Gastrocnemius medialis (tissue), 4 donors: Measurements from ENCODE around the gene RAI1. TPM values are rescaled to one million over a fixed set of nuclear protein-coding genes. Genes with fewer than 3 reads are reported as not detected.

Experiments used
- ATAC-seq, 2 donors: fragments of 150-250 bp; one replicate each; pipeline ENCODE4 v1.9.1; 2016
- DNase-seq, 2 donors: peaks; one replicate each; pipeline ENCODE4 v3.0.0-alpha.2; 2019
- H3K27ac ChIP-seq, 4 donors: fragments of 200-600 bp; sonication (generic); 1 replicate in 1 of 4; 2 replicates in 3 of 4; pipeline ENCODE4 v1.5.1; 2016 to 2018; ENCODE audit warnings: mild to moderate bottlenecking in 2 of 4, moderate library complexity in 1 of 4
- H3K27me3 ChIP-seq, 3 donors: fragments of 200-600 bp; sonication (generic) in 2 of 3; 1 replicate in 1 of 3; 2 replicates in 2 of 3; pipeline versions ENCODE4 v1.5.1 to v1.6.0; 2016 to 2019; ENCODE audit warnings: mild to moderate bottlenecking in 1 of 3, moderate library complexity in 1 of 3
- H3K36me3 ChIP-seq, 2 donors: fragments of 200-600 bp; sonication (generic) in 1 of 2; one replicate each; pipeline ENCODE4 v1.5.1; 2017 to 2018
- H3K4me1 ChIP-seq, 2 donors: fragments of 200-600 bp; sonication (generic) in 1 of 2; one replicate each; pipeline ENCODE4 v1.5.1; 2016 to 2017; ENCODE audit warnings: mild to moderate bottlenecking in 2 of 2
- H3K4me3 ChIP-seq, 4 donors: fragments of 200-600 bp; sonication (generic) in 3 of 4; 1 replicate in 1 of 4; 2 replicates in 3 of 4; pipeline ENCODE4 v1.5.1; 2016 to 2019; ENCODE audit warnings: mild to moderate bottlenecking in 2 of 4
- H3K9me3 ChIP-seq, 3 donors: fragments of 200-600 bp; sonication (generic) in 2 of 3; 1 replicate in 1 of 3; 2 replicates in 2 of 3; pipeline ENCODE4 v1.5.1; 2016 to 2019
- POLR2A ChIP-seq, 2 donors: fragments of 450-650 bp; IDR thresholded peaks; one replicate each; pipeline ENCODE4 v1.6.1; 2017; ENCODE audit warnings: antibody characterized with exemption in 2 of 2, mild to moderate bottlenecking in 2 of 2, moderate library complexity in 2 of 2
- in situ Hi-C, 4 donors: fragments of 200-750 bp; cut with MboI; loops; one replicate each; pipeline versions ENCODE4 v1.15.0 to v1.8.0; 2017; ENCODE audit warnings: low sequenced_read_pairs in 4 of 4
- intact Hi-C: fragments of 100-400 bp; cut with DNase I; formaldehyde crosslinking; loops from one replicate; pipeline ENCODE4 v1.15.1; 2023; ENCODE audit warnings: low total_unique reads
- total RNA-seq, 4 donors: library from RNA; depleted of rRNA; stranded (reverse); fragments of >200 nt; gene quantifications; one replicate each; pipeline versions ENCODE4 v1.1.0 to v1.2.3, GENCODE V29; 2016
- TF ChIP-seq, protein P1 (sequence below), 5 experiments: fragments of 450-650 bp in 3 of 5; fragments of 200-600 bp in 2 of 5; sonication (generic) in 2 of 5; IDR thresholded peaks in 4 of 5; conservative IDR thresholded peaks in 1 of 5; 1 replicate in 4 of 5; 2 replicates in 1 of 5; pipeline ENCODE4 v1.5.1; 2016 to 2019; ENCODE audit warnings: antibody characterized with exemption in 5 of 5, mild to moderate bottlenecking in 3 of 5, moderate library complexity in 3 of 5

RAI1 gene
- total RNA-seq, 4 donors from 2014 or later = 2.1 to 6.7 (median 4.3) TPM

DNA sequence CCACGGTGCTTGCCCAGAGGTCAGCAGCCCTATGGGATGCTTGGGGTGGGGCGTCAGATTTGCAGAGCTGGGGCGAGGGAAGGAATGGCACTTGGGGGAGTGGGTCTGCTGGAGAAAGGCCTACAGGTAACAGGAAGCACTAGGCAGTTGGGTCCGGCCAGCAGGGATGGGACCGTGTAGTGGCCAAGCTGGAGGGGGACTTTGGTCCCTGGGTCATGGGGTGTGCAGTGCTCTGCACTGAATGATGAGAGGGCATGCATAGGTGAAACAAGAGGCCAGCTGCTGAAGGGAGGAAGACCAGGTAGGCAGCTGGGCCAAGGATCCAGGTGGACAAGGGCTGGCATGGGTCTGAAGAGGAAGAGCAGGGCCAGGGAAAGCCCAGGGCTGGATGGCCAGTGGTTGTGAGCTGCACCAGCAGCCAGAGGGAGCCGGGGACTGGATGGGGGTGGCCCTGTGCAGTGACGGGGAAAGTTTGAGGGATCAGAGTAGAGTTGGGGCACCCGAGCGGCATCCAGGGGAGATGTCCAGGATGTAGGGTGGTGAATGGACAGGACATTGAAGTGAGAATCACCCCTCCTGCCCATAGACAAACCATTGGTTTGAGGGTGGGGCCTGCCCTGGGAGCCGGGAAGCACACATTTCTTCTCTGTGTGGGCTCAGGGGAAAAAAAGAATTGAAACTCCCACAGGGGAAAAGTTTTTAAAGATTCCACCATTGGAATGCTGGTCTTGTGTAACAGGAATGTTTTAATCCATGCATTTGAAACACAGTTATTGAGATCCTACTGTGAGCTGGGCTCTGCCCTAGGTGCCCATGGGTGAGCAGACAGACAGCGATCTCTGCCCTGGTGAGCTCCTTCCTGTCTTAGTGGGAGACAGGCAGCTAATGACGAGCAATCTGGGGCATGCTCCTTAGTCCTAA lies 25.1 kb downstream of the RAI1 start:
- Histone ChIP-seq H3K4me3 (no peak overlapping the region), H3K9me3 (no peaks in the 10 kb centered on the region), H3K4me1 (peaks cover 0 to 7% of the 10 kb centered on the region in 2 donors), H3K27ac (no peak overlapping the region), H3K27me3 (no peaks in the 10 kb centered on the region), H3K36me3 (no peaks in the 10 kb centered on the region)
- intact Hi-C loops = no loop called here
- TF ChIP-seq, protein P1, sequence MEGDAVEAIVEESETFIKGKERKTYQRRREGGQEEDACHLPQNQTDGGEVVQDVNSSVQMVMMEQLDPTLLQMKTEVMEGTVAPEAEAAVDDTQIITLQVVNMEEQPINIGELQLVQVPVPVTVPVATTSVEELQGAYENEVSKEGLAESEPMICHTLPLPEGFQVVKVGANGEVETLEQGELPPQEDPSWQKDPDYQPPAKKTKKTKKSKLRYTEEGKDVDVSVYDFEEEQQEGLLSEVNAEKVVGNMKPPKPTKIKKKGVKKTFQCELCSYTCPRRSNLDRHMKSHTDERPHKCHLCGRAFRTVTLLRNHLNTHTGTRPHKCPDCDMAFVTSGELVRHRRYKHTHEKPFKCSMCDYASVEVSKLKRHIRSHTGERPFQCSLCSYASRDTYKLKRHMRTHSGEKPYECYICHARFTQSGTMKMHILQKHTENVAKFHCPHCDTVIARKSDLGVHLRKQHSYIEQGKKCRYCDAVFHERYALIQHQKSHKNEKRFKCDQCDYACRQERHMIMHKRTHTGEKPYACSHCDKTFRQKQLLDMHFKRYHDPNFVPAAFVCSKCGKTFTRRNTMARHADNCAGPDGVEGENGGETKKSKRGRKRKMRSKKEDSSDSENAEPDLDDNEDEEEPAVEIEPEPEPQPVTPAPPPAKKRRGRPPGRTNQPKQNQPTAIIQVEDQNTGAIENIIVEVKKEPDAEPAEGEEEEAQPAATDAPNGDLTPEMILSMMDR (IDR thresholded peaks at IDR 0.05 in 4 of 5, conservative IDR thresholded peaks at IDR 0.05 in 1 of 5) = no peak
- no peak for DNase-seq
- ATAC-seq = no peak
- in situ Hi-C loops = loop anchor here in 1 of 4 donors (25.0 kb wide), 1 partner anchor 94 kb away; no protein-coding TSS in a partner anchor

DNA sequence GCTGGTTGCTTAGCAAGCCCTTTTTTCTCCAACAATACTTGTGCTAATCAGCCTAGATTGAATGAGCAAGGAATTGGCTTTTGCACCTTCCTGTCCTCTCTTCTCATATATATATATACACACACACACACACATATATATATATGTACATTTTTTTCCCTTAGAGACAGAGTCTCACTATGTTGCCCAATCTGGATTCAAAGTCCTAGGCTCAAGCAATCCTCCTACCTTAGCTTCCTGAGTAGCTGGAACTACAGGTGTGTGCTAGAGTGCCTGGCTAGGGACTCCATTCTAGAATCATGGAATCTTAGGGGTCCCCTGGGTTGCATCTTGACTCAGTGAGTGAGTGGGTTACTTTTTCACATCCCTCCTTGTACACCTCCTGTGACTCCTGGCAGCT lies 27.0 kb downstream of the RAI1 start:
- no peak overlapping the region for H3K27ac ChIP-seq
- DNase-seq (no peak), ATAC-seq (no peak)
- intact Hi-C loops (no loop called here), in situ Hi-C loops (loop anchor here in 1 of 4 donors (25.0 kb wide), 1 partner anchor 96 kb away; no protein-coding TSS in a partner anchor)
- H3K36me3 ChIP-seq = no peaks in the 10 kb centered on the region
- H3K9me3 ChIP-seq = no peaks in the 10 kb centered on the region
- TF ChIP-seq POLR2A (IDR thresholded peaks at IDR 0.05) = no peak
- TF ChIP-seq, protein P1 (IDR thresholded peaks at IDR 0.05 in 4 of 5, conservative IDR thresholded peaks at IDR 0.05 in 1 of 5) = no peak
- peaks cover 0 to 4% of the 10 kb centered on the region in 2 donors for H3K4me1 ChIP-seq
- no peak overlapping the region for H3K4me3 ChIP-seq
- no peaks in the 10 kb centered on the region for H3K27me3 ChIP-seq

DNA sequence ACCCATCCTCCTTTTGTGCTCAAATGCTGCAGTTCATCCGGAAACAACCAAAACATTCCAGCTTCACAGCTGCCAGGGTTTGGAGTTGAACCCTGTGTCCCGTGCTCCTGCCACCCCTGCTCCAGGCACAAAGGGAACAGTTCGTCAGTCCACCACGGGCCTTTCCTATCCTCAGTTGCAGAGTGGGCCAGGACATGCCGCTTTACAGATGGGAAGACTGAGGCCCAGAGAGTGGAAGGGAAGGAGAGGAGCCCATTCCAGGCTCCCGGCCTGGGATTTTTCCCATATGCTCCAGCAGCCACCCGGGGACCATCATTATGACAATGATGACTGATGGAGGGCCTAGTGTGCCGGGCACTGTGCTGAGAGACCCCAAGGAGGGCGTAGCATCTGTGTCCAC lies 27.6 kb downstream of the RAI1 start:
- H3K27ac ChIP-seq = no peak overlapping the region
- in situ Hi-C loops (loop anchor here in 1 of 4 donors (25.0 kb wide), 1 partner anchor 97 kb away; no protein-coding TSS in a partner anchor), intact Hi-C loops (no loop called here)
- TF ChIP-seq, protein P1 (IDR thresholded peaks at IDR 0.05 in 4 of 5, conservative IDR thresholded peaks at IDR 0.05 in 1 of 5) = no peak
- TF ChIP-seq POLR2A (IDR thresholded peaks at IDR 0.05) = no peak
- H3K27me3 ChIP-seq = no peaks in the 10 kb centered on the region
- DNase-seq = no peak
- H3K36me3 ChIP-seq = no peaks in the 10 kb centered on the region
- no peaks in the 10 kb centered on the region for H3K9me3 ChIP-seq
- no peak for ATAC-seq
- no peak overlapping the region for H3K4me3 ChIP-seq
- peaks cover 0 to 8% of the 10 kb centered on the region in 2 donors for H3K4me1 ChIP-seq

DNA sequence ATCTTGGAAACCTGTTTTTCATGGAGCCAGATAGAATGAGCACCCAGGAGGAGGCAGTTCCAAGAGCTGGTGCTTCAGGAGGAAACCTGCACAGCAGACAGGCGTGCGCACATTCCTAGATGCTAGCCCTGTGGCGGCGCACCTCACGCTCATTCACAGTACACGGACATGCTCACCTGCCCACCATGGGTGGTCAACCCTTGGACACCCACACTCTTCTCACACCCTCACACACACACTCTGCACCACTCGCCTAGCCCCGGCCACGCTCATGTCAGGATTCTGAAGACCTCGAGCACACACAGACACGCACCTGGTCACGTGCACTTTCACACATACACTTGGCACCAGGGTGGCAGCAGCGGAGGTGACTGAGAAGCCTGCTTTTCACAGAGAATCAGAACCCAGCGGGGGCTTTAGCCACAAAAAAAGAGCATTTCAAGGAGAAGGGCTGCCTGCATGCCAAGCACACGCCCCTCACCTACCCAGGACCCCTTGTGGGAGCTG lies 28.6 kb downstream of the RAI1 start:
- no peak overlapping the region for H3K27ac ChIP-seq
- H3K4me1 ChIP-seq = peaks cover 7 to 14% of the 10 kb centered on the region in 2 donors
- H3K27me3 ChIP-seq = no peaks in the 10 kb centered on the region
- DNase-seq = no peak
- H3K9me3 ChIP-seq = no peaks in the 10 kb centered on the region
- in situ Hi-C loops (loop anchor here in 1 of 4 donors (25.0 kb wide), 1 partner anchor 98 kb away; no protein-coding TSS in a partner anchor), intact Hi-C loops (no loop called here)
- no peak overlapping the region for H3K4me3 ChIP-seq
- H3K36me3 ChIP-seq = no peaks in the 10 kb centered on the region
- no peak for TF ChIP-seq POLR2A (IDR thresholded peaks at IDR 0.05)
- TF ChIP-seq, protein P1 (IDR thresholded peaks at IDR 0.05 in 4 of 5, conservative IDR thresholded peaks at IDR 0.05 in 1 of 5) = no peak
- ATAC-seq = no peak
